Loucy (cell line): Measurements from ENCODE around the gene WDR1.

Experiments used
- H2AFZ ChIP-seq: fragments of 200-600 bp; sonication (generic); 2 replicates; pipeline ENCODE4 v1.6.0; 2016; ENCODE audit warnings: antibody characterized with exemption, mild to moderate bottlenecking, low read length, moderate library complexity
- H3F3A ChIP-seq: fragments of 200-600 bp; 2 replicates; pipeline ENCODE4 v1.6.0; 2016; ENCODE audit warnings: antibody characterized with exemption, low read depth, mild to moderate bottlenecking
- H3K27me3 ChIP-seq: fragments of 200-600 bp; sonication (generic); 2 replicates; pipeline ENCODE4 v1.6.1; 2014; ENCODE audit warnings: low read length, mild to moderate bottlenecking; ENCODE audit not compliant: insufficient read depth, poor library complexity, severe bottlenecking
- H3K36me3 ChIP-seq: fragments of 200-600 bp; sonication (generic); 2 replicates; pipeline ENCODE4 v1.6.1; 2016; ENCODE audit warnings: low read length; ENCODE audit not compliant: insufficient read depth
- H3K4me1 ChIP-seq: fragments of 200-600 bp; sonication (generic); 2 replicates; pipeline ENCODE4 v1.5.1; 2014; ENCODE audit warnings: low read length, mild to moderate bottlenecking; ENCODE audit not compliant: insufficient read depth, poor library complexity, severe bottlenecking
- H3K4me2 ChIP-seq: fragments of 200-600 bp; sonication (generic); 2 replicates; pipeline ENCODE4 v1.6.0; 2014; ENCODE audit warnings: antibody characterized with exemption, low read length, low read depth, mild to moderate bottlenecking; ENCODE audit not compliant: poor library complexity, severe bottlenecking
- H3K4me3 ChIP-seq: fragments of 200-600 bp; sonication (generic); 2 replicates; pipeline ENCODE4 v1.5.1; 2014; ENCODE audit warnings: low read length, mild to moderate bottlenecking, mixed read lengths; ENCODE audit not compliant: poor library complexity, severe bottlenecking
- H3K79me2 ChIP-seq: fragments of 200-600 bp; sonication (generic); 2 replicates; pipeline ENCODE4 v1.6.1; 2014; ENCODE audit warnings: low read length; ENCODE audit not compliant: insufficient read depth
- H3K9ac ChIP-seq: fragments of 200-600 bp; sonication (generic); 2 replicates; pipeline ENCODE4 v1.6.0; 2014; ENCODE audit warnings: mild to moderate bottlenecking, low read depth, low read length, moderate library complexity; ENCODE audit not compliant: poor library complexity, severe bottlenecking
- H3K9me2 ChIP-seq: fragments of 200-600 bp; sonication (generic); replicated peaks from 2 replicates; pipeline ENCODE4 v1.6.1; 2016; ENCODE audit warnings: low read depth, low read length, mixed read lengths
- H3K9me3 ChIP-seq: fragments of 200-600 bp; sonication (generic); 2 replicates; pipeline ENCODE4 v1.6.1; 2014; ENCODE audit warnings: mild to moderate bottlenecking, antibody characterized with exemption, low read length, low read depth; ENCODE audit not compliant: insufficient read depth
- H4K20me1 ChIP-seq: fragments of 200-600 bp; sonication (generic); 2 replicates; pipeline ENCODE4 v1.6.0; 2014; ENCODE audit warnings: antibody characterized with exemption, low read length, mild to moderate bottlenecking; ENCODE audit not compliant: insufficient read depth, poor library complexity, severe bottlenecking
- EZH2phosphoT487 ChIP-seq: fragments of 200-600 bp; IDR thresholded peaks from 2 replicates; pipeline ENCODE4 v1.6.1; 2018; ENCODE audit warnings: antibody characterized with exemption, mild to moderate bottlenecking, moderate library complexity, borderline replicate concordance
- TF ChIP-seq, protein P1 (sequence below): fragments of 200-600 bp; sonication (generic); conservative IDR thresholded peaks from 2 replicates; pipeline ENCODE4 v1.5.1; 2014; ENCODE audit warnings: mild to moderate bottlenecking, antibody characterized with exemption, low read length

Gene WDR1

DNA sequence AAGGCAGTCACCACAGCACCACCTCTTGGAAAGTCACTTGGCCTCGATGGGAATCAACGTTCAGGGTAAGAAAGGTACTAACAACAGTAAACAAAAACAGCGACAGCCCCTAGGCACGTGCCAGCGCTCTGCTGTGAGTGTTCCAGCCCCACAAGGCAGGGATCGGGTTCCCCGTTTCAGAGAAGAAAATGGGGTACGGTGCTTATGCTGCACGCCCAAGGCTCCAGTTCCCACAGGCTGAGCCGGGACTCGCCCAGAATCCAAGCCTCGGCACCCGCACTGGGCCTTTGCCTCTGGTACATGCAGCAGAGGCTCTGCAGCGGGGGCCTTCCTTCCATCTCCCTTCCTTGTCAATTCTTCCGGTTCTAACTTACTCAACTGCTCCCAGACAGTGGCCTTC is 37.3 kb downstream of the WDR1 start:
- no peak overlapping the region for H2AFZ ChIP-seq
- TF ChIP-seq, protein P1, sequence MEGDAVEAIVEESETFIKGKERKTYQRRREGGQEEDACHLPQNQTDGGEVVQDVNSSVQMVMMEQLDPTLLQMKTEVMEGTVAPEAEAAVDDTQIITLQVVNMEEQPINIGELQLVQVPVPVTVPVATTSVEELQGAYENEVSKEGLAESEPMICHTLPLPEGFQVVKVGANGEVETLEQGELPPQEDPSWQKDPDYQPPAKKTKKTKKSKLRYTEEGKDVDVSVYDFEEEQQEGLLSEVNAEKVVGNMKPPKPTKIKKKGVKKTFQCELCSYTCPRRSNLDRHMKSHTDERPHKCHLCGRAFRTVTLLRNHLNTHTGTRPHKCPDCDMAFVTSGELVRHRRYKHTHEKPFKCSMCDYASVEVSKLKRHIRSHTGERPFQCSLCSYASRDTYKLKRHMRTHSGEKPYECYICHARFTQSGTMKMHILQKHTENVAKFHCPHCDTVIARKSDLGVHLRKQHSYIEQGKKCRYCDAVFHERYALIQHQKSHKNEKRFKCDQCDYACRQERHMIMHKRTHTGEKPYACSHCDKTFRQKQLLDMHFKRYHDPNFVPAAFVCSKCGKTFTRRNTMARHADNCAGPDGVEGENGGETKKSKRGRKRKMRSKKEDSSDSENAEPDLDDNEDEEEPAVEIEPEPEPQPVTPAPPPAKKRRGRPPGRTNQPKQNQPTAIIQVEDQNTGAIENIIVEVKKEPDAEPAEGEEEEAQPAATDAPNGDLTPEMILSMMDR: no peak
- no peak for TF ChIP-seq EZH2phosphoT487
- no peak overlapping the region for H3K4me3 ChIP-seq
- no peaks in the 10 kb centered on the region for H3K9me3 ChIP-seq
- H3K79me2 ChIP-seq: 0 out of 2 replicates have a peak, but pooled peaks cover 3% of the 10 kb centered on the region
- no peaks in the 10 kb centered on the region for H3K27me3 ChIP-seq
- H4K20me1 ChIP-seq: peaks cover 8% of the 10 kb centered on the region
- no peak overlapping the region for H3K4me2 ChIP-seq
- H3K4me1 ChIP-seq: no peaks in the 10 kb centered on the region
- H3K9ac ChIP-seq: no peak overlapping the region
- no peaks in the 10 kb centered on the region for H3K9me2 ChIP-seq
- 0 out of 2 replicates have a peak, but pooled peaks cover 3% of the 10 kb centered on the region for H3F3A ChIP-seq
- peaks cover 99% of the 10 kb centered on the region; the same call in 1 of the 2 replicates for H3K36me3 ChIP-seq

DNA sequence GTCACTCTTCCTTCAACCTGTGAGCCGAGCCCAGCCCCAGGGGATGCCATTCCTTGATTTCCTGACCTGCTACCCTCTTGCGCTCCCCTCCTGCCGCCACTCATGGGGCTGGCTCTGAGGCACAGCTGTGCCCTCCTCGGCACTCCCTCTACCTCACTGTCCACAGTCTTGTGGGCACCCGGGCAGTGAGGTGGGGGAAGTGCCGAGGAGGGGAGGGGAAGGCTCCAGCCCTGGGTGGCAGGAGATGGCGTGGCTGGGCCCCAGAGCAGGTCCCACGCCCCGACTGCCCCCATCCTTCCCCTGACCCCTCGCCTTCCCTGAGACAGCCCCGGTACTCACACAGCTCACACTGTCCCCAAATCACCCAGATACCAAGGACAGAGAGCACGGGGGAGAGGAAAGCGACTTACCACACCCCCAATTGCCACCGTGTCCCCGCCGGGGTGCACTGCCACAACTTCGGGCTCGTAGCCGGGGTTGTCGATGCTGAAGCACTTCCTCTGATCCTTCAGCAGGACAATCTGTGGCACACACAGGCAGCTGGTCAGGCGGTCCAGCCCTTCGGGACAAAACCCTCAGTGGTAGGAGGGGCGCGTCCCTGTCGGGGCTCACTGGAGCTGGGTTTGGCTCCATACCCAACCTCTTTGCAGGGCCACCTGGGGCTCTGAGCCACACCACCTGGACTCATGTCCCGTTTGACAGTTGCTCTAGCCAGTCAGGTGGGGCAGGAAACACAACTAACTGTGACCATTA is 37.9 kb downstream of the WDR1 start:
- Histone ChIP-seq H3K36me3 (peaks cover 99% of the 10 kb centered on the region; the same call in 1 of the 2 replicates), H3K79me2 (0 out of 2 replicates have a peak, but pooled peaks cover 3% of the 10 kb centered on the region), H3K4me2 (no peak overlapping the region), H4K20me1 (peaks cover 7% of the 10 kb centered on the region), H3K4me3 (no peak overlapping the region), H2AFZ (no peak overlapping the region), H3K27me3 (no peaks in the 10 kb centered on the region), H3F3A (peaks cover 3% of the 10 kb centered on the region; the same call in 1 of the 2 replicates), H3K9me2 (no peaks in the 10 kb centered on the region), H3K9me3 (no peaks in the 10 kb centered on the region), H3K4me1 (no peaks in the 10 kb centered on the region), H3K9ac (no peak overlapping the region)
- TF ChIP-seq, protein P1: no peak
- TF ChIP-seq EZH2phosphoT487: no peak

DNA sequence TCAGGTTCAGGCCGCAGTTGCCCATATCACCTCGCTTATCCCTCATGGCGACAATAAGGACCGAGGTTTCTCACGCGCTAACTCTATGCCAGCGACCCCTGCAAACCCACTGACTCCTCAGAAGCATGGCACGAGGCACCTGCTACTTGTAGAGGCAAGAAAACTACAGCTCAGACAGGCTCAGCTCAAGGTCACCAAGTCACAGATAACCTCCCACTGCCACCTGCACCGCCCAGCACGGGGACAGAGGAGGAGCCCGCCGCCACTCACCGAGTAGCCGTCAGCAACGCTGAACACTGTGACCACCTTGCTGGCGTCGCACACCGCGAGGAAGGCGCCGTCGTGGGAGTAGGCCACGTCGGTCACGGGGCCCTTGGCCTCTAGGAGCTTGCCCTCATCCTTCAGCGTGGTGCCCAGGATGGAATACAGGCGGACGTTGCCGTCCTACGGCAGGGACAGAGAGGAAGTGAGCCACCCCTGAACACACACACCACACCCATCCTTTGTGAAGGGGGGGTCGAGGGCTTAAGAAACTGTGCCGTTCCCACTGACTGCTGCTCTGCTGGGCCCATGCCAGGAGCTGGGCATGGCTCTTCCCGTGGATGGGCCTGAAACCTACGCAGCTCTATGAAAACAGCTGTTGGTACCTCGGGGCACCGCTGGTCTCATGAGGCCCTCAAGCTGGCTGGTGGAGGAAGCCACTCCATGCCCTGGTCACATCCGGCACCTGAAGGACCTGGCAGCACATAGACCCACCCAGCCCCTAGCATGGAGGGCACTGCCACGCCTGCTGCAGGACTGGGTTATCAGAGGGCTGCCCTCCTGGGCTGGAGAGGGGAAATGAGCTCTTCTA is 38.9 kb downstream of the WDR1 start:
- H3F3A ChIP-seq: peaks cover 3% of the 10 kb centered on the region; the same call in 1 of the 2 replicates
- H3K4me2 ChIP-seq: no peak overlapping the region
- no peaks in the 10 kb centered on the region for H3K9me3 ChIP-seq
- TF ChIP-seq, protein P1: no peak
- no peak for TF ChIP-seq EZH2phosphoT487
- peaks cover 99% of the 10 kb centered on the region; the same call in 1 of the 2 replicates for H3K36me3 ChIP-seq
- no peak overlapping the region for H3K9ac ChIP-seq
- H3K4me1 ChIP-seq: no peaks in the 10 kb centered on the region
- H3K27me3 ChIP-seq: no peaks in the 10 kb centered on the region
- no peak overlapping the region for H2AFZ ChIP-seq
- H3K4me3 ChIP-seq: no peak overlapping the region
- H4K20me1 ChIP-seq: peaks cover 4% of the 10 kb centered on the region
- no peaks in the 10 kb centered on the region for H3K9me2 ChIP-seq
- 0 out of 2 replicates have a peak, but pooled peaks cover 3% of the 10 kb centered on the region for H3K79me2 ChIP-seq
